Thyroid gland (tissue), 4 donors: Measurements from ENCODE around the gene SGPL1. TPM values are rescaled to one million over a fixed set of nuclear protein-coding genes. Genes with fewer than 3 reads are reported as not detected.

Source experiments
- DNase-seq, 2 donors: peaks; one replicate each; pipeline ENCODE4 v3.0.0-alpha.2; 2019
- H3K27ac ChIP-seq, 3 donors: fragments of 200-600 bp; sonication (generic); 1 replicate in 2 of 3; 2 replicates in 1 of 3; pipeline ENCODE4 v1.5.1; 2016 to 2019; ENCODE audit warnings: mild to moderate bottlenecking in 1 of 3, moderate library complexity in 1 of 3
- H3K27me3 ChIP-seq: fragments of 200-600 bp; sonication (generic); one replicate; pipeline ENCODE4 v1.5.1; 2019
- H3K36me3 ChIP-seq, 2 donors: fragments of 200-600 bp; sonication (generic); one replicate each; pipeline ENCODE4 v1.5.1; 2016 to 2019
- H3K4me1 ChIP-seq, 2 donors: fragments of 200-600 bp; sonication (generic); one replicate each; pipeline ENCODE4 v1.5.1; 2017 to 2019
- H3K4me3 ChIP-seq, 3 donors: fragments of 200-600 bp; sonication (generic); replicated peaks in 1 of 3; 1 replicate in 2 of 3; 2 replicates in 1 of 3; pipeline ENCODE4 v1.5.1; 2016; ENCODE audit warnings: mild to moderate bottlenecking in 1 of 3
- H3K9me3 ChIP-seq: fragments of 200-600 bp; sonication (generic); one replicate; pipeline ENCODE4 v1.5.1; 2017
- CTCF ChIP-seq, 6 experiments: fragments of 200-600 bp in 3 of 6; fragments of 450-650 bp in 3 of 6; sonication (generic) in 3 of 6; IDR thresholded peaks; one replicate each; pipeline ENCODE4 v1.5.1; 2016 to 2019; ENCODE audit warnings: antibody characterized with exemption in 6 of 6, mild to moderate bottlenecking in 2 of 6, inconsistent platforms in 1 of 6, moderate library complexity in 1 of 6
- POLR2A ChIP-seq, 2 donors: fragments of 450-650 bp; IDR thresholded peaks; one replicate each; pipeline ENCODE4 v1.6.1; 2017; ENCODE audit warnings: antibody characterized with exemption in 2 of 2, mild to moderate bottlenecking in 2 of 2, moderate library complexity in 1 of 2
- WGBS, 2 donors: methylation state at CpG; one replicate each; pipeline ENCODE4 v1.1.5; 2017; 5-methylcytosine and 5-hydroxymethylcytosine counted together
- intact Hi-C: fragments of 100-400 bp; cut with DNase I; formaldehyde crosslinking; loops from one replicate; pipeline ENCODE4 v1.15.1; 2023
- total RNA-seq, 4 donors: library from RNA; depleted of rRNA; stranded (reverse); fragments of >200 nt; gene quantifications; one replicate each; pipeline ENCODE4 v1.2.3, GENCODE V29; 2016

The SGPL1 gene
- total RNA-seq, 4 donors from 2014 or later, result 40.6 to 64.4 (median 46.1) TPM

- TF ChIP-seq CTCF (IDR thresholded peaks at IDR 0.05), result no peak
- DNase-seq, result no peak
- H3K4me1 ChIP-seq, result peaks cover 0 to 8% of the 10 kb centered on the region in 2 donors
- H3K27me3 ChIP-seq, result no peaks in the 10 kb centered on the region
- 94 to 95% methylated on average over 2 of the region's 2 CpGs for WGBS, 2 donors
- no peak overlapping the region for H3K4me3 ChIP-seq
- intact Hi-C loops, result no loop called here
- no peaks in the 10 kb centered on the region for H3K9me3 ChIP-seq
- H3K36me3 ChIP-seq, result peaks cover 0 to 14% of the 10 kb centered on the region in 2 donors
- H3K27ac ChIP-seq, result no peak overlapping the region
Measured at GRCh38 chr10:70846795-70847194, 31.0 kb downstream of the SGPL1 start.

DNA sequence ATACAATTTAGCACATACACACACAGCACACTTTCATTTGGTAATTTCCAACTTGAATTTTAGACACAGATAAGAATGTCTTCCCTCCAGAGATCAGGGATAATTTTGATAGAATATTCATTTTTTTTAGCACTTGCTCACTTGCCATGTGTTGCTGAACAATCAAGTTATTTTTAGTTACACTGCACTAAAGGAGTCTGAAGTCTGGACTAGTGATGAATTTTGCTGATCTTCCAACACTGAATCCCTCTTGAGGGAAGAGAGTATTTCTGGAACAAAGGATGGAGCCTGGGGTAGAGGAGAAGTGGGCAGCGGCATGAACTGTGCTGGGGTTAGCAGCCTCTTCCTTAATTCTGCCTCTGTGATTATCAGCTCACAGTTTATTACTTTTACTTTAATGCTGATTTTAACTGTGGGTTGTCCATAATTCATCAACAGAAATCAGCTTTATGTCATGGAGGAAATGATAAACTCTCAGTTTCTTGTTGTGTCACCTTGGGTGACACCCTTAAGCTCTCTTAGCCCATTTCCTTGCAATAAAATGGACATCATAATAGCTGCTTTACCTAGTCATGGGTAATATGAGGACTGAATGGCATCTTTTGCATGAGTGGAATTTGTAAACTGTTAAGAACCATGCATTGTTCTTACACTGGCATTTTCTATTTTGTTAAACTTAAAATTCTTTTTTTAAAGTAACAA is 32.1 kb downstream of the SGPL1 start:
- peaks cover 0 to 8% of the 10 kb centered on the region in 2 donors for H3K4me1 ChIP-seq
- peaks cover 0 to 17% of the 10 kb centered on the region in 2 donors for H3K36me3 ChIP-seq
- 76 to 91% methylated on average over 1 of the region's 1 CpG for WGBS, 2 donors
- DNase-seq, result no peak
- H3K27me3 ChIP-seq, result no peaks in the 10 kb centered on the region
- H3K9me3 ChIP-seq, result no peaks in the 10 kb centered on the region
- TF ChIP-seq POLR2A (IDR thresholded peaks at IDR 0.05) (no peak), CTCF (IDR thresholded peaks at IDR 0.05) (no peak)
- no peak overlapping the region for H3K4me3 ChIP-seq
- no peak overlapping the region for H3K27ac ChIP-seq
- intact Hi-C loops, result no loop called here

GRCh38 chr10:70849582-70850016 is 33.9 kb downstream of the SGPL1 start:
- H3K36me3 ChIP-seq, result peaks cover 0 to 17% of the 10 kb centered on the region in 2 donors
- H3K4me1 ChIP-seq, result no peaks in the 10 kb centered on the region
- no peaks in the 10 kb centered on the region for H3K27me3 ChIP-seq
- no peaks in the 10 kb centered on the region for H3K9me3 ChIP-seq
- DNase-seq, result no peak
- no peak for TF ChIP-seq CTCF (IDR thresholded peaks at IDR 0.05)
- TF ChIP-seq POLR2A (IDR thresholded peaks at IDR 0.05), result no peak
- 54 to 64% methylated on average over 2 of the region's 2 CpGs for WGBS, 2 donors
- intact Hi-C loops, result no loop called here
- H3K27ac ChIP-seq, result no peak overlapping the region
- no peak overlapping the region for H3K4me3 ChIP-seq

- TF ChIP-seq POLR2A (IDR thresholded peaks at IDR 0.05) (no peak), CTCF (IDR thresholded peaks at IDR 0.05) (no peak)
- Histone ChIP-seq H3K36me3 (peaks cover 0 to 17% of the 10 kb centered on the region in 2 donors), H3K9me3 (no peaks in the 10 kb centered on the region), H3K4me1 (no peaks in the 10 kb centered on the region), H3K27ac (no peak overlapping the region), H3K4me3 (no peak overlapping the region), H3K27me3 (no peaks in the 10 kb centered on the region)
- intact Hi-C loops, result no loop called here
- WGBS, 2 donors, result 88 to 89% methylated on average over 3 of the region's 3 CpGs
- no peak for DNase-seq
Measured at GRCh38 chr10:70850097-70850496, 34.3 kb downstream of the SGPL1 start.

DNA sequence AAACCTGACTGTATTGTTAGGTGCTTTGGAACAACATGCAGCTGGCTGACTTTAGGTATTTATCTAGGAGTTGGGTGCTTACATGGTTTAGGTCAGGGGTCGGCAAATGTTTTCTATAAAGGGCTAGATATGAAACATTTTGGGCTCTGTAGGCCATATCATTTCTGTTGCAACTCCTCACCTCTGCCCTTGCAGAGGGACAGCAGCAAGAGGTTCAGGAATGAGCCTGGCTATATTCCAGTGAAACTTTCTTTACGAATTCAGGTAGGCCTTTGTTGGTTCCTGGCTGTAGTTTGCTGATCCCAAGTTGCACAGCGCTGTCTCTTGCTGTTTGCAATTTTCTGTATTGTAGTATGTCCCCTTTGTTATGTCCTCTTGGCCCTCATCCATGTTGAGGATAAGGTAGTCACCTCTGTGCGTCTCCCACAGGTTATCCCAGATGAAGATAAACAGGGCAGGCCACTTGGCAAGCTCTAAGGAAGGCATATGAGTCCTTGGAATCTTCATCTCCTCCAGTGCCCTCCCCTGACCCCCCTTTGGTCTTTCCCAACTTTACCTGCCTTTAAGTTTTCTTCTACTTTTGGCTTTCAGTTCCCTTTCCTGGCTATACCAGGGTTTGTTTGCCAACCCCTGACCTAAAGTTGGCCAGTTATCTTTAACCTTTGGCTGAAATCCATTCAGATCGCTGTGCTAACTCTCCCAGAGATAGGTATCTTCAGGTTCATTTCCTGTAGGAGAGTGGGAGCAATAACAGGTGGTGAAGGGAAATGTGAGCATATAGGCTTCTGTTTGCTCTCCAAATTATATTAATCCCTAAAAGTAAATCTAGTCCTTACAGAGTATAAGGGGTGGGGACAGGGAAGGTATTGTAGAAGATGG is 36.1 kb downstream of the SGPL1 start:
- no peak for TF ChIP-seq CTCF (IDR thresholded peaks at IDR 0.05)
- TF ChIP-seq POLR2A (IDR thresholded peaks at IDR 0.05), result no peak
- Histone ChIP-seq H3K27ac (no peak overlapping the region), H3K27me3 (no peaks in the 10 kb centered on the region), H3K36me3 (peaks cover 3 to 11% of the 10 kb centered on the region in 2 donors), H3K4me1 (peaks cover 3% of the 10 kb centered on the region in 2 donors), H3K9me3 (no peaks in the 10 kb centered on the region), H3K4me3 (no peak overlapping the region)
- 85 to 90% methylated on average over 5 of the region's 5 CpGs for WGBS, 2 donors
- intact Hi-C loops, result no loop called here
- no peak for DNase-seq
